ENCODE measurements around the gene WLS. TPM values are rescaled to one million over a fixed set of nuclear protein-coding genes. Genes with fewer than 3 reads are reported as not detected.

The WLS gene
- total and polyA plus RNA-seq, 7 experiments from 2014 or later = 0.50 to 12.2 (median 0.62) TPM; not detected in 4

GRCh38 chr1:68143633-68144032 is 88.7 kb downstream of the WLS start:
- Mint-ChIP-seq H3K27ac (no peak overlapping the region), H3K9me3 (peaks cover 0 to 1% (median 0%) of the 10 kb centered on the region in 11 donors), H3K4me1 (no peaks in the 10 kb centered on the region), H3K27me3 (peaks cover 0 to 9% (median 5%) of the 10 kb centered on the region in 5 donors), H3K4me3 (no peak overlapping the region), H3K36me3 (no peaks in the 10 kb centered on the region)
- no peaks in the 10 kb centered on the region for H3K9me3 ChIP-seq (ENCODE audit: control insufficient read depth in 2 of 3, low read length in 3 of 3)
- H3K27me3 ChIP-seq (ENCODE audit: control insufficient read depth in 2 of 2, insufficient read depth in 2 of 2, low read length in 2 of 2) = no peaks in the 10 kb centered on the region
- no peak overlapping the region for H3K27ac ChIP-seq (ENCODE audit: low read depth, low read length)
- H3K4me3 ChIP-seq (ENCODE audit: low read length) = no peak overlapping the region
- intact Hi-C loops (cut with micrococcal nuclease) = no loop called here
- no peaks in the 10 kb centered on the region for H3K36me3 ChIP-seq (ENCODE audit: control insufficient read depth in 2 of 3, insufficient read depth in 3 of 3, low read length in 3 of 3)
- CTCF ChIA-PET = no interaction called here
- ATAC-seq = no peak
- POLR2A ChIA-PET = no interaction called here
- H3K4me1 ChIP-seq (ENCODE audit: control insufficient read depth in 2 of 2, insufficient read depth in 2 of 2, low read length in 2 of 2) = no peaks in the 10 kb centered on the region
- no peak for DNase-seq

DNA sequence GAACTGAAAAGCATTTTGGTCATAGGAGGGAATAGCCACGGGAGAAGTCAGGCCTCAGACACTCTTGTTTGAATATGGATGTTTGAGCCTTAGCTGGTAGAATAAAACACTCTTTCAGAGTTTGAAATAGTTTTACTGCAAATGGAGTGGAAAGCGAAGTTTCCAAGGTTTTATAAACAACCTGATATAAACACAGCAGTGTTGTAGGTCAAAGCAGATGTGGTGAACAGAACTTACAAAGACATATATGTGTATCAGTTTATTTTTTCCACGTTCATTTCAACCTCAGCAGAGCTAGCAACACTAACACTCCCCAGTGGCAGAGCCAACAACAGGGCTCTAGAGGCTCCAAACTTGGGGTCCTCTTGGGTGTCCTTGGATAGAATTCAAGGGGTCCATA is 89.9 kb downstream of the WLS start:
- CTCF ChIA-PET = no interaction called here
- intact Hi-C loops (cut with micrococcal nuclease) = no loop called here
- peaks cover 0 to 1% (median 0%) of the 10 kb centered on the region in 11 donors for H3K9me3 Mint-ChIP-seq
- H3K27ac Mint-ChIP-seq = no peak overlapping the region
- Histone ChIP-seq H3K36me3 (ENCODE audit: control insufficient read depth in 2 of 3, insufficient read depth in 3 of 3, low read length in 3 of 3) (no peaks in the 10 kb centered on the region), H3K4me1 (ENCODE audit: control insufficient read depth in 2 of 2, insufficient read depth in 2 of 2, low read length in 2 of 2) (no peaks in the 10 kb centered on the region), H3K4me3 (ENCODE audit: low read length) (no peak overlapping the region), H3K27ac (ENCODE audit: low read depth, low read length) (no peak overlapping the region), H3K27me3 (ENCODE audit: control insufficient read depth in 2 of 2, insufficient read depth in 2 of 2, low read length in 2 of 2) (no peaks in the 10 kb centered on the region), H3K9me3 (ENCODE audit: control insufficient read depth in 2 of 3, low read length in 3 of 3) (no peaks in the 10 kb centered on the region)
- no peaks in the 10 kb centered on the region for H3K4me1 Mint-ChIP-seq
- POLR2A ChIA-PET = no interaction called here
- DNase-seq = no peak
- H3K4me3 Mint-ChIP-seq = no peak overlapping the region
- no peak for ATAC-seq
- H3K36me3 Mint-ChIP-seq = no peaks in the 10 kb centered on the region
- H3K27me3 Mint-ChIP-seq = peaks cover 0 to 9% (median 4%) of the 10 kb centered on the region in 5 donors

GRCh38 chr1:68142036-68142435 is 90.3 kb downstream of the WLS start:
- H3K4me1 Mint-ChIP-seq = no peaks in the 10 kb centered on the region
- intact Hi-C loops (cut with micrococcal nuclease) = no loop called here
- Histone ChIP-seq H3K9me3 (ENCODE audit: control insufficient read depth in 2 of 3, low read length in 3 of 3) (no peaks in the 10 kb centered on the region), H3K4me3 (ENCODE audit: low read length) (no peak overlapping the region), H3K4me1 (ENCODE audit: control insufficient read depth in 2 of 2, insufficient read depth in 2 of 2, low read length in 2 of 2) (no peaks in the 10 kb centered on the region), H3K36me3 (ENCODE audit: control insufficient read depth in 2 of 3, insufficient read depth in 3 of 3, low read length in 3 of 3) (no peaks in the 10 kb centered on the region), H3K27me3 (ENCODE audit: control insufficient read depth in 2 of 2, insufficient read depth in 2 of 2, low read length in 2 of 2) (no peaks in the 10 kb centered on the region), H3K27ac (ENCODE audit: low read depth, low read length) (no peak overlapping the region)
- H3K9me3 Mint-ChIP-seq = peaks cover 0 to 1% (median 0%) of the 10 kb centered on the region in 11 donors
- DNase-seq (no peak), ATAC-seq (no peak)
- ChIA-PET POLR2A (no interaction called here), CTCF (no interaction called here)
- no peak overlapping the region for H3K4me3 Mint-ChIP-seq
- H3K27me3 Mint-ChIP-seq = peaks cover 0 to 9% (median under 1%) of the 10 kb centered on the region in 5 donors
- H3K36me3 Mint-ChIP-seq = no peaks in the 10 kb centered on the region
- no peak overlapping the region for H3K27ac Mint-ChIP-seq

GRCh38 chr1:68141071-68142021 is 91.0 kb downstream of the WLS start:
- no peaks in the 10 kb centered on the region for H3K36me3 Mint-ChIP-seq
- Histone ChIP-seq H3K36me3 (ENCODE audit: control insufficient read depth in 2 of 3, insufficient read depth in 3 of 3, low read length in 3 of 3) (no peaks in the 10 kb centered on the region), H3K9me3 (ENCODE audit: control insufficient read depth in 2 of 3, low read length in 3 of 3) (no peaks in the 10 kb centered on the region), H3K4me1 (ENCODE audit: control insufficient read depth in 2 of 2, insufficient read depth in 2 of 2, low read length in 2 of 2) (no peaks in the 10 kb centered on the region), H3K4me3 (ENCODE audit: low read length) (no peak overlapping the region), H3K27ac (ENCODE audit: low read depth, low read length) (no peak overlapping the region), H3K27me3 (ENCODE audit: control insufficient read depth in 2 of 2, insufficient read depth in 2 of 2, low read length in 2 of 2) (no peaks in the 10 kb centered on the region)
- ATAC-seq = no peak
- ChIA-PET CTCF (no interaction called here), POLR2A (no interaction called here)
- no peaks in the 10 kb centered on the region for H3K4me1 Mint-ChIP-seq
- H3K9me3 Mint-ChIP-seq = peaks cover 0 to 1% (median 0%) of the 10 kb centered on the region in 11 donors
- no peak for DNase-seq
- peaks cover 0 to 9% (median 0%) of the 10 kb centered on the region in 5 donors for H3K27me3 Mint-ChIP-seq
- peak overlapping the region in 1 of 9 donors; percentile 25 for H3K27ac Mint-ChIP-seq
- no peak overlapping the region for H3K4me3 Mint-ChIP-seq
- intact Hi-C loops (cut with micrococcal nuclease) = no loop called here

- Mint-ChIP-seq H3K4me3 (no peak overlapping the region), H3K27ac (no peak overlapping the region), H3K36me3 (no peaks in the 10 kb centered on the region), H3K9me3 (peaks cover 0 to 1% (median 0%) of the 10 kb centered on the region in 11 donors), H3K27me3 (peaks cover 0 to 9% (median 0%) of the 10 kb centered on the region in 5 donors), H3K4me1 (no peaks in the 10 kb centered on the region)
- no peaks in the 10 kb centered on the region for H3K27me3 ChIP-seq (ENCODE audit: control insufficient read depth in 2 of 2, insufficient read depth in 2 of 2, low read length in 2 of 2)
- ChIA-PET CTCF (no interaction called here), POLR2A (no interaction called here)
- no peak overlapping the region for H3K27ac ChIP-seq (ENCODE audit: low read depth, low read length)
- intact Hi-C loops (cut with micrococcal nuclease) = no loop called here
- H3K9me3 ChIP-seq (ENCODE audit: control insufficient read depth in 2 of 3, low read length in 3 of 3) = no peaks in the 10 kb centered on the region
- H3K4me1 ChIP-seq (ENCODE audit: control insufficient read depth in 2 of 2, insufficient read depth in 2 of 2, low read length in 2 of 2) = no peaks in the 10 kb centered on the region
- ATAC-seq (no peak), DNase-seq (no peak)
- H3K4me3 ChIP-seq (ENCODE audit: low read length) = no peak overlapping the region
- H3K36me3 ChIP-seq (ENCODE audit: control insufficient read depth in 2 of 3, insufficient read depth in 3 of 3, low read length in 3 of 3) = no peaks in the 10 kb centered on the region
Observed at GRCh38 chr1:68140536-68140935, 91.8 kb downstream of the WLS start.

GRCh38 chr1:68136187-68136586 is 96.1 kb downstream of the WLS start:
- POLR2A ChIA-PET = no interaction called here
- peaks cover 0 to 1% (median 0%) of the 10 kb centered on the region in 11 donors for H3K9me3 Mint-ChIP-seq
- no peak for DNase-seq
- H3K36me3 Mint-ChIP-seq = no peaks in the 10 kb centered on the region
- H3K4me1 Mint-ChIP-seq = no peaks in the 10 kb centered on the region
- CTCF ChIA-PET = no interaction called here
- H3K36me3 ChIP-seq (ENCODE audit: control insufficient read depth in 2 of 3, insufficient read depth in 3 of 3, low read length in 3 of 3) = no peaks in the 10 kb centered on the region
- no peak for ATAC-seq
- H3K4me3 ChIP-seq (ENCODE audit: low read length) = no peak overlapping the region
- no peaks in the 10 kb centered on the region for H3K9me3 ChIP-seq (ENCODE audit: control insufficient read depth in 2 of 3, low read length in 3 of 3)
- no peaks in the 10 kb centered on the region for H3K4me1 ChIP-seq (ENCODE audit: control insufficient read depth in 2 of 2, insufficient read depth in 2 of 2, low read length in 2 of 2)
- no peak overlapping the region for H3K4me3 Mint-ChIP-seq
- no peaks in the 10 kb centered on the region for H3K27me3 ChIP-seq (ENCODE audit: control insufficient read depth in 2 of 2, insufficient read depth in 2 of 2, low read length in 2 of 2)
- no peak overlapping the region for H3K27ac ChIP-seq (ENCODE audit: low read depth, low read length)
- intact Hi-C loops (cut with micrococcal nuclease) = no loop called here
- no peak overlapping the region for H3K27ac Mint-ChIP-seq
- peaks cover 0 to 15% (median 5%) of the 10 kb centered on the region in 5 donors for H3K27me3 Mint-ChIP-seq
